Stimulated activated naive CD8-positive, alpha-beta T cell treated with anti-CD3 and anti-CD28 coated beads, Interleukin-15, amount 100 ng/mL, for 72 hours (primary cell): ENCODE data around the gene ARHGAP11A.
"Not testable (repeated sequence)": the region's sequence is repeated elsewhere in the genome, so short reads cannot be mapped to it uniquely, and the experiment has no call there.

Source experiments
- ATAC-seq: fragments of 150-1000 bp; cut with Tn5 transposase; 2 replicates; pipeline ENCODE4 v1.10.0; 2021; ENCODE audit warnings: mild to moderate bottlenecking, moderate library complexity
- DNase-seq, 2 donors: peaks; one replicate each; pipeline ENCODE4 v3.0.0; 2021 to 2022
- H3K27ac Mint-ChIP-seq, 2 donors: one replicate each; pipeline ENCODE4 v1.8.0; 2022; ENCODE audit warnings: mild to moderate bottlenecking in 2 of 2, mixed read lengths in 2 of 2, moderate library complexity in 2 of 2
- H3K27me3 Mint-ChIP-seq: one replicate; pipeline ENCODE4 v1.8.0; 2022; ENCODE audit warnings: mixed read lengths
- H3K4me1 Mint-ChIP-seq: one replicate; pipeline ENCODE4 v1.8.0; 2022; ENCODE audit warnings: mild to moderate bottlenecking, mixed read lengths
- H3K4me3 Mint-ChIP-seq, 2 donors: one replicate each; pipeline ENCODE4 v1.8.0; 2022; ENCODE audit warnings: mild to moderate bottlenecking in 2 of 2, mixed read lengths in 2 of 2, moderate library complexity in 1 of 2
- H3K9me3 Mint-ChIP-seq, 2 donors: one replicate each; pipeline ENCODE4 v1.8.0; 2022; ENCODE audit warnings: mixed read lengths in 2 of 2

The ARHGAP11A gene, protein sequence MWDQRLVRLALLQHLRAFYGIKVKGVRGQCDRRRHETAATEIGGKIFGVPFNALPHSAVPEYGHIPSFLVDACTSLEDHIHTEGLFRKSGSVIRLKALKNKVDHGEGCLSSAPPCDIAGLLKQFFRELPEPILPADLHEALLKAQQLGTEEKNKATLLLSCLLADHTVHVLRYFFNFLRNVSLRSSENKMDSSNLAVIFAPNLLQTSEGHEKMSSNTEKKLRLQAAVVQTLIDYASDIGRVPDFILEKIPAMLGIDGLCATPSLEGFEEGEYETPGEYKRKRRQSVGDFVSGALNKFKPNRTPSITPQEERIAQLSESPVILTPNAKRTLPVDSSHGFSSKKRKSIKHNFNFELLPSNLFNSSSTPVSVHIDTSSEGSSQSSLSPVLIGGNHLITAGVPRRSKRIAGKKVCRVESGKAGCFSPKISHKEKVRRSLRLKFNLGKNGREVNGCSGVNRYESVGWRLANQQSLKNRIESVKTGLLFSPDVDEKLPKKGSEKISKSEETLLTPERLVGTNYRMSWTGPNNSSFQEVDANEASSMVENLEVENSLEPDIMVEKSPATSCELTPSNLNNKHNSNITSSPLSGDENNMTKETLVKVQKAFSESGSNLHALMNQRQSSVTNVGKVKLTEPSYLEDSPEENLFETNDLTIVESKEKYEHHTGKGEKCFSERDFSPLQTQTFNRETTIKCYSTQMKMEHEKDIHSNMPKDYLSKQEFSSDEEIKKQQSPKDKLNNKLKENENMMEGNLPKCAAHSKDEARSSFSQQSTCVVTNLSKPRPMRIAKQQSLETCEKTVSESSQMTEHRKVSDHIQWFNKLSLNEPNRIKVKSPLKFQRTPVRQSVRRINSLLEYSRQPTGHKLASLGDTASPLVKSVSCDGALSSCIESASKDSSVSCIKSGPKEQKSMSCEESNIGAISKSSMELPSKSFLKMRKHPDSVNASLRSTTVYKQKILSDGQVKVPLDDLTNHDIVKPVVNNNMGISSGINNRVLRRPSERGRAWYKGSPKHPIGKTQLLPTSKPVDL

DNA sequence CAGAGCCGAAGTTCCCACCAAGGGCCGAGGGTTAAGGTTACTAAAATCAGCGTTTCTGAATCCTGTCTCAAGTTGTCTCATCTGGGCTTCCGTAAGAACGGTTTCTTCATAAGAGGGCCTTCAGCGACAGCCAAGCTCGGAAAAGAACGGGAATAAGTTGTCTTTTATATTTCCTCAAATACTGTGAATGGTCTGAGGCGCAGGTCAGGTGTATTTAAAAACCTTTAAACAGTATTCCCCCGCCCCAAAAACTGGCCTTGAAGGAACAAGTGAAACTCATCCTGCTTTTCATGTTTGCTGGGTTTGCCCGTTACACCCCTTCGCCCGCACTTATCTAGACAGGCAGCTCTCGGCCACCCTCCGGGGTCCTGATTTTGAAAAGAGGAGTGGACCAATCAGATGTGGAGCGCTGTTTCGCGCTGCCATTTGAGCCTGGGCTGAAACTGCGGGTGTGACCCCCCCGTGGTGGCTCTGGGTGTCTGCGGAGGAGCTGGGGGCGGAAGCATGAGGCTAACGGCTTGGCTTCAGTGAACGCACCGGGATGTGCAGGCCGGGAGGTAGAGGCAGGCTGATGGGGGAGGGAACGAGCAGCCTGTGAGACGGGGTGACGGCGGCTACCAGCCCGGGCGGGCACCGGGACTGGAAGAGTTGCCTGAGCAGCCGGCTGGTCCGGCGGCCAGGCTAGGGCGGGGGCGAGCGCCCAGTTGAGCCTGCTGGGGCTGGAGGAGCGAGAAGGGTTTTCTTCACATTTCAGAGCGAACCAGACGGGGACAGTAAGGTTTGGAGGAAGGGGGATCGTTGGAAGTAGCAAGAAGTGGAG lies at the start of gene ARHGAP11A:
Gene ARHGAP11A (plus strand): TSS at position 454 of the 820 bp plus-strand sequence. CDS start 708 bp downstream, outside the sequence.
- ATAC-seq (peak; percentile 95), DNase-seq (peak; percentile 82 to 92)
- H3K4me1 Mint-ChIP-seq: peaks cover 16% of the 10 kb centered on the region

DNA sequence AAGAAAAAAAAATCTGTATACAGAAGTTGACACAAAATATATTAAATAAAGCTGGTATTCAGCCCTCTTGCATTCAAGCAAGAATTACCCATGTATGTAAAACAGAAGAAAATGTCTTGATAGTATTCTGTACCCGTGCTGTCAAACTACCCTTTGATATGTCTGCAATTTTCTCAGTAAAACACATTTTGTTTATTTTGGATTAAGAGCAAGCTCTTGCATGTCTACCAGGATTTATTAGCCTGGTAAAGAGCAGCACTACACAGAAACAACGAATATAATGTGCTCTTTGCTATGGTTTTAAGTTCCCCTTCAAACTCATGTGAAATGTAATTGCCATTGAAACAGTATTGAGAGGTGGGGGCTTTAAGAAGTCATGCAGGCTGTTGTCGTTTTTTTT lies 46.3 kb upstream of the ARHGAP11A start:
- H3K4me1 Mint-ChIP-seq, H3K9me3 Mint-ChIP-seq, DNase-seq, H3K27me3 Mint-ChIP-seq, ATAC-seq, H3K4me3 Mint-ChIP-seq, H3K27ac Mint-ChIP-seq: not testable (repeated sequence)

More for the DNA sequence above, at the start of gene ARHGAP11A:
- not testable (repeated sequence) for H3K9me3 Mint-ChIP-seq, H3K27me3 Mint-ChIP-seq
- Mint-ChIP-seq H3K4me3 (peak within 1 kb of the TSS; percentile 92 to 93), H3K27ac (peak within 1 kb of the TSS; percentile 98)

DNA sequence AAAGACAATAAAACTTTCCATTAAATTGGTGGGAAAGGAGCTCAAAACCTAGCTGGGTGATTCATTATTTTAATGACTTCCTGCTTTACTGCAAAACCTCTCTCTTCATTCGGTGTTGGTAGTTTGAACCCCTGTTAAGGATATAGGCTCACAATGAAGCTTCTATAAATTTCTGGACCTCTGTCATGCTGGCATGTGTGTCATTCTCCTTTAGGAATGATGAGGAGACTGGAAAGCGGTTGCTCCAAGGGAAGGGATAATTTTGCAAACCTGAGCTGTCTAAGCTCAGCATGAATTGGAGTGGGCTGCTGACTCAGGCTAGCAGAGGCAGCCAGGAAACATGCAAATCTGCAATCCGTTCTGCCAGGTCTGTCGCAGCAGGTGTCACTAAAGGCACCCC lies 36.8 kb upstream of the ARHGAP11A start:
- H3K4me1 Mint-ChIP-seq, H3K9me3 Mint-ChIP-seq, H3K27me3 Mint-ChIP-seq, ATAC-seq: not testable (repeated sequence)
- H3K27ac Mint-ChIP-seq: peak overlapping the region in 1 of 2 donors; percentile 3
- DNase-seq: peak in 1 of 2 donors; percentile 5
- H3K4me3 Mint-ChIP-seq: peak overlapping the region; percentile 34 to 55

DNA sequence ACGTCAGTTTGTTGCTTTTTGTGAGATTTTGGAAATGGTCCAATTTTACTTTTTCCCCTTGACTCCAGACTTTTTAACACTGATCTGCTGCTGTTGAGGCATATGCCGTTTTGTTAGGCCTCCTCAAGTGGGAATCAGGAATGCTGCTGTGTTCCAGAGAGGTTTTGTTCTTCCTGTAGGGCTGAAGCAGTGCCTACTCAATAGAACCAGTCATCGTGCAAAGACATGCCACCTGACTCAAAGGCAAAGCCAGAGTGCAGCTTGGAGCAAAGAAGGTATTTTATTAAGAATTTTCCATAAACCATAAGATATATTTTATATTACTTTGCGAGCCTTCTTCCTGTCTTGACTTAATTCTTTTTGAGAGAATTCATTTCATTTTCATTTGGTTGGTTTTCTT lies 29.5 kb upstream of the ARHGAP11A start:
- not testable (repeated sequence) for ATAC-seq, H3K27ac Mint-ChIP-seq, H3K4me3 Mint-ChIP-seq, H3K4me1 Mint-ChIP-seq, H3K9me3 Mint-ChIP-seq, DNase-seq, H3K27me3 Mint-ChIP-seq

DNA sequence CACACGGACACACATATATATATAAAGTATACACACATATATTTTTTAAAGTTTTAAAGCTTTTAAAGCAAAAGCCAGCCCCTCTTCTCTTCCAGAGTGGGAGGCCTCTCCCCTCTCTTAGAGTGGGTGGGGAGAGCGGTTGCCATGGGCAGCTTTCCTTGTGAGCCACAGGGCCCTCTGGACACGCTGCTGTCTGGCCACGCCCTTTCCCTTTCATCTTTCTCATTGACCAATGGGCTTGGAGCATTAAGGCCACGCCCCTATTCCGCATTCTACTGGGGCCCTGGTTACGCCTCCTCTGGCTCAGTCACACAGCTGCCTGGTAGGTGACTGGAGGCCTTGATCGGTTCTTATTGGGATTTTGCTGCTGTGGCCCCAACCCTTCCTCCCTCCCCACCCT lies 22.2 kb upstream of the ARHGAP11A start, which contains the start of gene GOLGA8N:
Gene GOLGA8N (plus strand): TSS at position 306 of the 400 bp plus-strand sequence.
- H3K27ac Mint-ChIP-seq, DNase-seq, H3K4me3 Mint-ChIP-seq, H3K9me3 Mint-ChIP-seq, ATAC-seq, H3K4me1 Mint-ChIP-seq, H3K27me3 Mint-ChIP-seq: not testable (repeated sequence)

DNA sequence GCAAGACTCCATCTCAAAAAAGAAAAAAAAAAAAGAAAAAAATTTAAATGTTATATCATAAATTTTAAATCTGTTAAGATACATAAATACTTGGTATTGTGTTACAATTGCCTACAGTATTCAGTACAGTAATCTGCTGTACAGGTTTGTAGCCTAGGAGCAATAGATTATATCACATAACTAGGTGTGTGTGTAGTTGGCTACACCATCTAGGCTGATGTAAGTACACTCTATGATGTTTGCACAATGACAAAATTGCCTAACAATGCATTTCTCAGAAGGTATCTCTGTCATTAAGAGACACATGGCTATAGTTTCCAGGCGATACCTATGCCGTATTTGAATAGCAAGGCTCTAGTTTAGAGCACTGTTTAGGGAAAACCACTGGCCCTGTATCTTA lies 5.8 kb upstream of the ARHGAP11A start:
- not testable (repeated sequence) for H3K27ac Mint-ChIP-seq, H3K9me3 Mint-ChIP-seq, H3K4me1 Mint-ChIP-seq, DNase-seq, H3K27me3 Mint-ChIP-seq, H3K4me3 Mint-ChIP-seq, ATAC-seq

DNA sequence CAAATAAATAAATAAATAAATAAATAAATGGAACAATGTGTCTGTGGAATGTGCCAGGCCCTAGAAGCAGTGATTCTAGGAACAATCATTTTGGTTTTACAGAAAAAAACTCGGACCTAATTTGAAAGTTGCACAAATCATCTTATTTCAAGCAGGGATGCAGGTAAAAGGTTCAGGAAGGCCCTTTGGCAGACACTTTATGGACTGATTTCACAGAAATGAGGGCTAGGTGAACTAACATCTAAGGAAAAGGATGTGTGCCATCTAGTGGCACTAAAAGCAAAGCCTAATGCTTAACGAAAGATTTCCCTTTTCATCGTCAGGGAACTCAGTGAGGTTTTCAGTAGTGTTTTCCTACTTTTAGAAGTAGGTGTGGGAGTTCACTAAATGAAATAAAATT lies 4.6 kb upstream of the ARHGAP11A start:
- H3K27me3 Mint-ChIP-seq, H3K4me3 Mint-ChIP-seq, ATAC-seq, H3K27ac Mint-ChIP-seq, H3K4me1 Mint-ChIP-seq, DNase-seq, H3K9me3 Mint-ChIP-seq: not testable (repeated sequence)

DNA sequence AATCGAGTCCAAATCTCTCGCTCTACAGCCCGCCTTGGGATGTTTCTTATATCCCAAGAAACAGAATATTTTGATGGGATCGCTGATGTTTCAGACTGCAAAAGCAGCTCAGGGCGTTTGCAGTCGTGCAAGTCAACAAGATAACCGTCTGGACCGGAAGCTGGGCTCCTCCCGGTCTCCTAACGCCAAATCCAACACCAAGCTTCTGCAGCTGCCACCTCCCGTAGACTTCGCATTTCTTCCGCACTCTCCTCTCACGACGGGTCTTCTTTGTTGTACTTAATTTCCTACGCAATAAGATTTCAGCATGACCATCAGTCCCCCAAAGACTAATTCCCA lies 623 bp upstream of the ARHGAP11A start:
- H3K27me3 Mint-ChIP-seq, H3K9me3 Mint-ChIP-seq, DNase-seq: not testable (repeated sequence)
- Mint-ChIP-seq H3K27ac (peak overlapping the region; percentile 98), H3K4me1 (peaks cover 16% of the 10 kb centered on the region), H3K4me3 (peak overlapping the region; percentile 92 to 93)
- peak; percentile 35 for ATAC-seq

DNA sequence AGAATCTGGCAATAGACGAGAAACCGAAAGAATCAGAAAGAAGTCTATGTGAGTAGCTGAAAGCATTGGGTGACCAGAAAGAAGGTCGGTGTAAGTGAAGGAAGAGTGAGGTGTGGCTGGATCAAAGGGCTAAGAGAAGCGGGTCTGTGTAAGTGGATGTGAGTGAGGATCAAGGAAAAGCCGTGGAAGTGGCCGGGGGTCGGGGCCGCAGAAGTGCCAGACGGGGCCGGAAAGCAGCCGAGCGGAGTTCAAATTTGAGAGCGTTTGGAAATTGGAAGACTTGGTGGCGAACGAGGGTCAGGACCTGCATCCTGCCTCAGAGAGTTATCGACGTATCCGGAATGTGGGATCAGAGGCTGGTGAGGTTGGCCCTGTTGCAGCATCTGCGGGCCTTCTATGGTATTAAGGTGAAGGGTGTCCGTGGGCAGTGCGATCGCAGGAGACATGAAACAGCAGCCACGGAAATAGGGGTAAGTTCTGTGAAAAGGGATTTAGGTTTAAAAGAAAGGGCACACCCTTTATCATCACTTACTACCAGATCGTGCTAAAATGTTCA lies 645 bp downstream of the ARHGAP11A start:
- ATAC-seq: peak; percentile 33
- peak overlapping the region; percentile 98 for H3K27ac Mint-ChIP-seq
- H3K4me3 Mint-ChIP-seq: peak overlapping the region; percentile 92 to 93
- H3K27me3 Mint-ChIP-seq, H3K9me3 Mint-ChIP-seq: not testable (repeated sequence)
- peaks cover 16% of the 10 kb centered on the region for H3K4me1 Mint-ChIP-seq
- DNase-seq: peak; percentile 2 to 23

DNA sequence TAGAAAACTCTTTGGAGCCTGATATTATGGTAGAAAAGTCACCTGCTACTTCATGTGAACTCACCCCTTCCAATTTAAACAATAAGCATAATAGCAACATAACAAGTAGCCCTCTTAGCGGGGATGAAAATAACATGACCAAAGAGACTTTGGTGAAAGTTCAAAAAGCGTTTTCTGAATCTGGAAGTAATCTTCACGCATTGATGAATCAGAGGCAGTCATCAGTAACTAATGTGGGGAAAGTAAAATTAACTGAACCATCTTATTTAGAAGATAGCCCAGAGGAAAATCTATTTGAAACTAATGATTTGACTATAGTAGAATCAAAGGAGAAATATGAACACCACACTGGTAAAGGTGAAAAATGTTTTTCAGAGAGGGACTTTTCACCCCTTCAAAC lies 21.1 kb downstream of the ARHGAP11A start:
- ATAC-seq (no peak), DNase-seq (no peak)
- Mint-ChIP-seq H3K4me3 (no peak overlapping the region), H3K27ac (no peak overlapping the region), H3K4me1 (peaks cover under 1% of the 10 kb centered on the region), H3K9me3 (no peaks in the 10 kb centered on the region), H3K27me3 (peaks cover 4% of the 10 kb centered on the region)

DNA sequence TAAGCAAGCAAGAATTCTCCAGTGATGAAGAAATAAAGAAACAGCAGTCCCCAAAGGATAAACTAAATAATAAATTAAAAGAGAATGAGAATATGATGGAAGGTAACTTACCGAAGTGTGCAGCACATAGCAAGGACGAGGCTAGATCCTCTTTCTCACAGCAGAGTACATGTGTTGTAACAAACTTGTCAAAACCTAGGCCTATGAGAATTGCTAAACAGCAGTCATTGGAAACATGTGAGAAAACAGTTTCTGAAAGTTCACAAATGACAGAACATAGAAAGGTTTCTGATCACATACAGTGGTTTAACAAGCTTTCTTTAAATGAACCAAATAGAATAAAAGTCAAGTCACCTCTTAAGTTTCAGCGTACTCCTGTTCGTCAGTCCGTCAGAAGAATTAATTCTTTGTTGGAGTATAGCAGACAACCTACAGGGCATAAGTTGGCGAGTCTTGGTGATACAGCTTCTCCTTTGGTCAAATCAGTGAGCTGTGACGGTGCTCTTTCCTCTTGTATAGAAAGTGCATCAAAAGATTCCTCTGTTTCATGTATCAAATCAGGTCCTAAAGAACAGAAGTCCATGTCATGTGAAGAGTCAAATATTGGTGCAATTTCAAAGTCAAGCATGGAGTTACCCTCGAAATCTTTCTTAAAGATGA lies 21.7 kb downstream of the ARHGAP11A start:
- no peak for DNase-seq
- no peak for ATAC-seq
- no peak overlapping the region for H3K4me3 Mint-ChIP-seq

DNA sequence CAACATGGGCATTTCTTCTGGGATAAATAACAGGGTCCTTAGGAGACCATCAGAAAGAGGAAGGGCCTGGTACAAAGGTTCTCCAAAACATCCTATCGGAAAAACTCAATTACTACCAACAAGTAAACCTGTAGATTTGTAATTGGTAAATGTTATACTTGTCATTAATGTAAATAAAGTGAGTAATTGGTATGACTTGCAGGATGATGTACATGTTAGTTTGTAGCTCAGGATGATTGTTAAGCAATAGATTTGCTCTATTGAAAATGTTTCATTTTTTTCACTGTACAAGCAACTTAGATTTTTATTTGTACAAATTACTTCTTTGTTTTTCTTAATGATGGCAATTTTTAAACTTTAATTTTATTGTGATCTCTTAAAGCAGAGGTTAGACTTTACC lies 22.4 kb downstream of the ARHGAP11A start:
- peaks cover 11% of the 10 kb centered on the region for H3K27me3 Mint-ChIP-seq
- no peaks in the 10 kb centered on the region for H3K9me3 Mint-ChIP-seq
- no peak for ATAC-seq
- H3K4me1 Mint-ChIP-seq: peaks cover 6% of the 10 kb centered on the region
- DNase-seq: no peak
- no peak overlapping the region for H3K4me3 Mint-ChIP-seq
- no peak overlapping the region for H3K27ac Mint-ChIP-seq

More for the DNA sequence above, 21.7 kb downstream of the ARHGAP11A start:
- Mint-ChIP-seq H3K27me3 (peaks cover 11% of the 10 kb centered on the region), H3K27ac (no peak overlapping the region), H3K4me1 (peaks cover 6% of the 10 kb centered on the region), H3K9me3 (no peaks in the 10 kb centered on the region)

DNA sequence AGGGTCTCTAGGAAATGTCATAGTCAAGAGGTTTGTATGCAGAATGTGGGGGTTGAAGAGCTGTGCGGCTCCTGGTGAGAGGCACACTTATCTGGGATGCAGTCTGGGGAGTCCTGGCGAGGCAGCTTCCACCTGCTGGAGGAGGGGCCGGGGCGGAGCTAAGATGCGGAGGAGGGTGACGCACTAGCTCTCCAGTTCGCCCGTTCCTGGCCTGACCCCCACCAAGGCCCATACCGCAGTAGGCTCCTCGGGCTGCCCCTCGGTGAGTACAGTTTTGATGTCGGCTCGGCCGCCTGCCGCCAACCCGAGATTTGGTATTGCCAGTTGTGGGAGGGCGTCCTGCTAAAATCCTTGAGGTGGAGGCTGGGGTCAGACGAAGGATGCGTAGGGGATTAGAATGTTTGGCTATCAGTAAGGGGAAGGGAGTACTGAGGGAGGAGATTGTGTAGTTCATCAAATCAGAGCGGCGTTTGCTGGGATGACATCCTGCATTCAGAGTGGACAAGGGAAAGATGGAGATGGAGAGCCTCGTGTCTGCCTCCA lies 26.3 kb downstream of the ARHGAP11A start, which contains the start of gene SCG5:
Gene SCG5 (plus strand): TSS at position 194 of the 543 bp plus-strand sequence. CDS start 1,883 bp downstream, outside the sequence.
- DNase-seq (no peak), ATAC-seq (no peak)
- no peaks in the 10 kb centered on the region for H3K9me3 Mint-ChIP-seq
- H3K27ac Mint-ChIP-seq: peak within 1 kb of the TSS in 1 of 2 donors; percentile 71
- peaks cover 11% of the 10 kb centered on the region for H3K27me3 Mint-ChIP-seq
- peaks cover 6% of the 10 kb centered on the region for H3K4me1 Mint-ChIP-seq
- no peak within 1 kb of the TSS for H3K4me3 Mint-ChIP-seq
